CMK (cell line): ENCODE results near the gene PSG2.
"Not testable (repeated sequence)": the region's sequence is repeated elsewhere in the genome, so short reads cannot be mapped to it uniquely, and the experiment has no call there.

Experiments used
- DNase-seq: peaks from one replicate; pipeline ENCODE4 v3.0.0-alpha.2; 2010; ENCODE audit warnings: low read depth

The PSG2 gene

DNA sequence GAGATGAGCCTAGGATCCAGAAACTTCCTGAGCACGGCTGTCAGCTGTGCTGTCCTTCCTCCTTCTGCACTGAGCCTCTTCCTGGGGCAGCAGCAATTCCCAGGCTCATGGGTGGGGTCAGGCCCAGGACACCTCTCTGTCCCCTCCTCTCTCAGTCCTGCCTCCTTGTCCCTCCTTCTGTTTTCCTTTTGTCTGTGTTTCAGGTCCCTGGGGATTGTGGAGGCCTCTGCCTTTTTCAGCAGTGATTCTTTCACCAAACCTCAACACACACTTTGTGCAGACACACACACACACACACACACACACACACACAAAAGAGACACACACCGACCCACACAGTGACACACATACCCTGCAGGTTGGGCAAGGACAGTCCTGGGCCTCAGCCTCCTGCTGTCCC, at the start of gene PSG2:
Gene PSG2, minus strand, starts transcription at position 101 of the 400 bp plus-strand sequence. CDS start 132 bp downstream, outside the sequence.
- not testable (repeated sequence) for DNase-seq

DNA sequence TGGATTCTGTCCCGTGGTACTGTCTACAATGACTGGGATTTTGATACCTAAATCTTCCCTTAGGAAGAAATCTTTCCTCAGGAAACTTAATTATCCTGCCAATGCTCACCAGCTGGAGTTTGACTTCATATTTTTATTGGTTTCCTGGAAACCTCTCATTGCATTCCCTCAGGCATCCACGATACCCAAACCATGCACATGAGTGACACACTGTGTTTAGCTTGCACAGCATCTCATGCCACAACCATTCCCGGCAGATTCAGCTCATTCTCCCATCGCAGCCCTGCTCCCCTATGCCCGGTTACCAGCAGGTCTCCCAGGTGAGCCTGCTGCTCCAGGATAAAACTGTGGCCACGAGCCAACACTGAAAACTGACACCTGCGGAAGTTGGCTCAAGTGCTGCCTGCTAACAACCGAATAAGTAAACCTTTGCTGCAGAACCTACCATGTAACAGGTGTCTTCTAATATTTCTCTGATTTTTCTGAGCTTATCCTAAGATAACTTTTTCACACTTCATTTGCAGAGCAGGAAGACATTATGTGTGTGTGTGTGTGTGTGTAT, 48.9 kb upstream of the PSG2 start:
- DNase-seq, result not testable (repeated sequence)

DNA sequence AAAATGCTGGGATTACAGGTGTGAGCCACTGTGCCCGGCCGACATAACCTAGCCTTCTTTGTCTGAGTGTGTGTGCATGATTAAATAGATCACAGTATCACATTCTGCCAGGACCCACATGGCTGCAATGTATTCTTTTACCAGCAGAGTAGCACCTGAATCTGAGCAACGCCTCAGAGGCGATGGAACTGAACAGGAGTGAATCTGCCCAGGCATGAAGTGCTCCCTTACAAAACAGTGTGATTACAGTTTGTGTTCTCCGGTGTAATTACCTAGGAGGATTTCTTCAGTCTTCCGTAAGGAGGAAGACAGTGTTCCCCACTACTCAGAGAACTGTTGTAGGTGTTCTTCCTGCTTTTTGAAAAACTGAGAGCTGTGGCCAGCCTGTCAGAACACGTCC, 46.7 kb upstream of the PSG2 start:
- not testable (repeated sequence) for DNase-seq

DNA sequence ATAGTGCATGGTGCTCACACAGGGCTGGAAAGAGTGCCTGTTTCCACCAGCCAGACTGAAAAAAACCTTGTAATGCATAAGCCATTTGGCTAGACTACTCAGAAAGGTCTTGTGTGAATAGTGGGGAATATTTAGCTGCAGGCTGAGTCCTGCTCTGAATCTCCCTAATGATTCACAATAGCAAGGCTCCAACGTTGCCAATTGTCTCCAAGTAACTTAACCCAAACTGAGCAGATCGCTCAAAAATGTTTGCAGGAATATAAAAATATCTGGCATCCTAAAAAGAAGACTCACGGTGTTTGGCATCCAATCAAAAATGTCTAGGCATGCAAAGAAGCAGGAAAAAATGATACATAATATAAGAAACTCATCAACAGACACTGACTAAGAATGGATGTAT, 44.8 kb upstream of the PSG2 start:
- DNase-seq, result not testable (repeated sequence)

DNA sequence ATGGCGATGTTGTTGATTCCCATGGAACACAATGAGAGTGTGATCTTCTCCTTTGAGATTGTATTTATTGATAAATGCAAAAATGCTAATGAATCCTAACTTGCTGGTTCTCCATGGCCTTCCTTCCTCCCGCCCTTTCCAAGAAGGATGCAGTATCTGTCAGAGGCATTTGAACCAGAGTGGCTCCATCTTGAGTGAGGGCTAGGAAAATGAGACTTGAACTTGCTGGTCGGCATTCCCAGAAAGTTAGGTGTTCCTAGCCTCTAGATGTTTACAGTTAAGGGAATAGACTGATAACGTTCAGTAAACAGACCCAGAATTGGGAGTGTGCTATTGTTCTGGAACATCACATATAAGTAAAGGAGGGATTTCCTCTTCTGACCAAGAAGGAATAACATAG, 44.2 kb upstream of the PSG2 start:
- no peak for DNase-seq

DNA sequence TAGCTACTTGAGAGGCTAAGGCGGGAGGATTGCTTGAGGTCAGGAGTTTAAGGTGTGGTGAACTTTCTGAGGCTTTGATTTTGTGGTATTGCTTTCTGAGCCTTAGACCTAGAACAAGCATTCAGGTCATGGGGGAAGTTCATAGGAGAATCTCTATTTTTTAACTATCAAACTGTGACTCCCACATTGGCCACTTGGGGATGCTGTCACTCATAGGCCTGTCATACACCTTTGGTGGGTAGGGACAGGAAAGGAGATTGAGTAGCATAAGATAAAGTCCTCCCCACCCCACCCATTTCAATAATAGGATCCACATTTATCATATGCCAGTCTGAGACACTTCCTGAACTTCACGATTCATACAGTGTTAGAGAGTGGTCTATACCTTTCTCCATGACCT, 41.9 kb upstream of the PSG2 start:
- DNase-seq, result no peak

DNA sequence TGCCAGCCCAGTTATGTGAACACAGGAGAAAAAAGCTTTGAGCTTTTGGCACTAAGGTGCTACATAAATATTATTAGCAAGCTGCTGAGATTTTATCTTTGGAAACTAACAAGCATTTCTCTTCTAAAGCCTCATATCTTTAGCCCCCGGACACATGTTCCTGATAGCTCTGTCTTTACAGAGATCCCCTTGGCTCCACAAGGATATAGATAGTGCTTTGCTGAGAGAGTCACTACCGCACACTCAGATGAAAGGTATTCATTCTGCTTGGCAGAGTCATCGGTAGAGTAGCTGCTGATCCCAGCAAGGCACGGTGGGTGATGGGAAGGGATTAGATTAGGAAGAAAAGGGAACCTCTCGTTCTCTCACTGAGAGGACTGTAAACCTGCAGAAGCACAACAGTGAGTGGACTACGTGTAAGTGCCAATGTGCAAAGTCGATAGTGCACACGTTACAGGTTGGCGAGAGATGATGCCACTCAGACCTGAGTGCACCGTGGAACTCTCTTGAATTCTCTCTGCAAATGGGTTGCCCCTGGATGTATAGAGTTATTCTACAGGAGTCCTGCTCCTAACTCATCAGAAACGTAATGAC, 38.0 kb upstream of the PSG2 start:
- not testable (repeated sequence) for DNase-seq

DNA sequence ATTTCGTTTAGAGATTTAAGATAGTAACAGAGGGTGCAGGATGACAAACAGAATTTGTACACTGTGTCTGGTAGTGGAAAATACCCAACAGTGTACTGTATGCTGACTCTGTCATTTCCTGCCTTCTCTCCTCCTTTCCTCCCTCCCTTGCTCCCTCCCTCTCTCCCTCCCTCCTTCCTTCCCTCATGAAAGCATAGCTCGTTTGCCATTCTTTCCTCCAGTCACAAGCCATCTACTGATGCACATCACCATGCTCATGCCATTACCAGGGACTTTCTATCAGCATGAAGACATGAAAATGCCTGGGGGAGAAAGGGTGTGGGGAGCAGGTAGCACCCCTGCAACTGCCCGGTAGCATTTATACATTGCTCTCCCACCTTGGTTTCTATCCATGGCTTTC, 37.0 kb upstream of the PSG2 start:
- DNase-seq, result not testable (repeated sequence)

DNA sequence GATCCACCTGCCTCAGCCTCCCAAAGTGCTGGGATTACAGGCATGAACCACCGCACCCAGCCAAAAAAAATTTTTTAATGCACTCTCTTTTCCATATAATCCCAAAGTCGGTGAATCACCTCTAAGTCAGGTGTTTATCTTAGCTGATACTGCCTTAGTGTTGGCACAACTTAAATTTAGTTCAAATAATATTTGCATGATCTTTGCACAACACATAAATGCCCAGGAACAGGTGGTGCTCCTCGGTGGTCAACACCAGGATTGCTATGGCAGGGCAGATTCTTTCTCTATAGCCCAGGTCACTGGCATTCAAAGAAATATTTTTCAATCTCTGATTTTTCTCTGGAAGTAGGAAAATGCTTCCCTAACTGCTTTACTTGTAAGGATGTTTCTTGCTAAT, 33.9 kb upstream of the PSG2 start:
- DNase-seq, result not testable (repeated sequence)

DNA sequence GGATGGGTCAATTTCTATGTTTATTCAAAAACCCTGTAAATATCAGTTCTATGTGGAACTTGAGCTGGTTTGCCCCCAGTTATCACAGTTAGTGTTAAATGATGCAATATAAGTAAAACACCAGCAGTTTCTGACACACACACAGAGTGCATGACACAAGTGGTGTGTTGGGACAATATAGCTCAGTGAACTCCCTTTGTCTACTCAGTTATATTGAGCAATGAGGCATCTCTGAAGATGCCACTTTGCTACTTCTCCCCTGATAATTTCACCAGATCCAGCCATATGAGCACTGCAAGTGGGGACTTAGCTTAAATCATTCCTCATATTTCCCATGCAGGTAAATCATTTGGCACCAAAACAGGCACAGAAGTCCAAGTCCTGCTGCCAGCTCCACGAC, 33.0 kb upstream of the PSG2 start:
- DNase-seq, result not testable (repeated sequence)

DNA sequence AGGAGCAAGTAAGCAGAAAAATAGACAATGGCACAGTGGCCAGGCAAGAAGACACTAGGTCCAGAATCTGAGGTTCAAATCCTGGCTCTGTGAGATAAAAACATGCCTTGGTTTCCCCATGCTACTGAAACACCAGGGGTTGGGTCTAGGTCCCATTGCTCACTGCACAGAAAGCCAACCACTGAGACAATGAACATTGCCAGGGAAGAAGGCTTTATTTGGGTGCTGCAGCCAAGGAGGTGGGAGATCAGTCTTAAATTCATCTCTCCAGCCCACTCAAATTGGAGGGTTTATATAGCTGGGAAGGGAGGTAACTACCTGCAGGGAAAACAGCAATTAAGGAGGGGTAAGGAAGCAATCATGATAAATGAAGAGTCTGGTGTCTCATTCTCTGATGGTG, 32.6 kb upstream of the PSG2 start:
- not testable (repeated sequence) for DNase-seq

DNA sequence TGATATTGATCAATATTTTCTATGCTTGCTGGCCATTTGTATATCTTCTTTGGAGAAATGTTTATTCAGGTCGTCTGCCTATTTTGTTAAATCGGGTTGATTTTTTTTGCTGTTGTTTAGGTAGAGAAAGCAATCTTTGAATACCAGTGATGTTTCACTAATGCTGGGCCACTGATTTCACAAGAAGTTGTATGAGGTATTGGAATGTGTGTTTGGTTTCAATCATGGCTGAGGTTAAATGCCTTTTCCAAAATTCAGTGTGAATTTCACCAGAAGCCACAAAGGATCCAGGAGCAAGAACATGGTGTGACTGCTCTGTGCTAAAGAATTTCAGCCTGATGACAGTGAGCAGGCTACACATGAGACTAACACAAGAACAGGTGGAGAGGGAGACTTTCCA, 32.1 kb upstream of the PSG2 start:
- DNase-seq, result not testable (repeated sequence)

DNA sequence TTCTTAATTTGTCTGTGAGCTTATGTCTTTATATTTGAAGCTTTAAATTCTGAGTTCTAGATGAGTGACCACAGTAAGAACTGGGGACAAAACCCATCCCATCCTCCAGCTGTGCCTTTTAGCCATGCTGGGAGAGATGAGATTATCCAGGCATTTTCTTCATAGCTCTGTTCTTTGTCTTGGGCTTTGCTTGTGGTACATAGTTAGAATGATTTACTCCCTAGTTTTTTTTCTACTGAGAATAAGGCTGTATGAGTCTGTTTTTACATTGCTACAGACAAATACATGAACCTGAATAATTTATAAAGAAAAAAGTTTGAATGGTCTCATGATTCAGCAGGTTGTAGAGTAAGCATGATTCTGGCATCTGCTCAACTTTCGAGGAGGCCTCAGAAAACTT, 24.9 kb upstream of the PSG2 start:
- DNase-seq, result not testable (repeated sequence)

DNA sequence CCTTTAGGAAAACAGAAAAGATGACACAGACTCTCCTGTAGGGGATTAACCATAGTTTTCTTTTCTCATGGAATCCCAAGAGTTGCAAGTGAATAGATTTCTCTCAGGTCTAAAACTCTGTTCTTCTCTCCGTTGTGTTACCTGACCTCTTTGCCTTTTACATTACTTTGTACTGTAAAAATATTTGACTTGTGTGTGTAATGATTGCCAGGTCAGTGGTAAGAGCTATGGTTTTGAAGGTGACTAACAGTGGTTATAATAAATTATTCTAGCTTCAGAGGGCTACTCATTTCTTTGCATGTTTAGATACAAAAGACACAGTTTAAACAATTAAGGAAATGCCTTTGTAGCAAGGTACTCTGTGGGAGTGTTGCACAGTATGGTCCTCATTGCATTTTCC, 23.0 kb upstream of the PSG2 start:
- no peak for DNase-seq

DNA sequence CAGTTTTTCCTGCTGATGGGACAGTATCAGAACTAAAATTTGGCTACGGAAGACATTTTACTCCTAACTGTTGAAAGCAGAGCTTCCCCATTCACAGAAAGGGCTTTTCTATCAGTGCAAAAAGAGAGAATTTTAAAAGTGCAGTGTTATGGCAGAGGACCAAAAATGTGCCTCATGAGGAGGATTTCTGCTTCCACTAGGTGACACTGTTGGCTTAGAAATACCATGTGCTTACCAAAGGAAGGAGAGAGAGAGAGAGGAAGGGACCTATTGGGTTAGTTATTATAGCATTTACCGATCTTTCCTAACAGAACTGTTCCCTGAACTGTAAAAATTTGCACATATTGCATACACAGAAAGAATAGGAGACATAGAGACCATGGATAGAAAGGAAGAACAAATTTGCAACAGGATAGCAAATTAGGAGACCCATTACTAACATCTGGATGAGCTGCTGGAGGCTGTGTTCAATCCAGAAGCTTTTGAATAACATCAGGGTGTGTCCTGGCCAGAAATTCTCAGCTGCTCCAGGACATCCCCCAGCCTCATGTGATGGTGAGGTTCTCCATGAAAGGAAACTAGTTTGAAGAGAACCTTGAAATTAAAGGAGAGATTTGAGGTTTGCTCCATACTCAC, 21.8 kb upstream of the PSG2 start:
- not testable (repeated sequence) for DNase-seq

DNA sequence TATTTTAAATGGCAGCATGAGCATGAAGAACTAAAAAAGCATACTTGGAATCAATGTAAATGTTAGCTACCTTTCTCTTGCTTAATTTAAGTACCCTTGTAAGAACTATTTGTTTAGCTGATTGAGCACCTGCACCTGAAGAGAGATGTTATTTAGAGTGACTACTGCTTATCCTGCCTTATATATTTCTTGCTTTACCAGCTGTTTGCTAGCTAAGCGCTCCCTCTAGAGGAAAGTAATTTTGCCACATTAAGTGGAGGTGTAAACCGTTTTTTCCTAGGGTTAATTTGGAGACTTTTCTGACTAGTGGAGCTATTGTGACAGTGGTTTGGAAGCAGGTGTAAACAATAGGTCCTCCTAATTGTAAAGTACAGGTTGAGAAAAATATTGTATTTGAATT, 19.4 kb upstream of the PSG2 start:
- no peak for DNase-seq

DNA sequence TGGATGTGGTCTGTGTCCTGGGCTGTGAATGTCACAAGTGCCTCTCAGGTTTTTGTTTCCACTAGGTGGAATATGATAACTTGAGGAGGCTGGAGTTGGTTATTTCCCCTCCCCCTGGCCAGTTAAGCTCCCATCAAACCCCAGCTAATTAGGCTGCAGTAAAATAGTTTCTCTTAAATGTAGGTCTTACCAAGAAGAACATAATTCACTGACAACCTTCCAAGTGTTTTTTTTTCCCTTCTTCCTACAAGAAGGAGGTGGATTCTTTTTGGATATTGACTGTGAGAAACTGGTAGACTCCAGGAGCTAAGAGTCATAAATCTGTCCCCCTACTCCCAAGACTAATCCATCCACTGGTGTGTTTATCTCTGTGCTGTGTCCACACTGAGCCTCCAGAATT, 15.9 kb upstream of the PSG2 start:
- DNase-seq, result not testable (repeated sequence)

DNA sequence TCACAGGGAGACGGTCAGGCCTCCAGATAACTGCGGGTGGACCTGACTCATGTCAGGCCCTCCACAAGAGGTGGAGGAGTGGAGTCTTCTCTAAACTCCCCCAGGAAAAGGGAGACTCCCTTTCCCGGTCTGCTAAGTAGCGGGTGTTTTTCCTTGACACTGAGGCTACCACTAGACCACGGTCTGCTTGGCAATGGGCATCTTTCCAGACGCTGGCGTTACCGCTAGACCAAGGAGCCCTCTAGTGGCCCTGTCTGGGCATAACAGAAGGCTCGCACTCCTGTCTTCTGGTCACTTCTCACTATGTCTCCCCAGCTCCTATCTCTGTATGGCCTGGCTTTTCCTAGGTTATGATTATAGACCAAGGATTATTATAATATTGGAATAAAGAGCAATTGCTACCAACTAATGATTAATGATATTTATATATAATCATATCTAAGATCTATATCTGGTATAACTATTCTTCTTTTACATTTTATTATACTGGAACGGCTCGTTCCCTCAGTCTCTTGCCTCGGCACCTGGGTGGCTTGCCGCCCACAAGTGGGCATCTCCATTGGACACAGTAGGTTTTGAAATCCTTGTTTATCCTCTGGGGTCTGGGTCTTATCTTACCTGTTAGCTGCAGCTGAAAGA, 5.3 kb upstream of the PSG2 start:
- DNase-seq, result not testable (repeated sequence)

DNA sequence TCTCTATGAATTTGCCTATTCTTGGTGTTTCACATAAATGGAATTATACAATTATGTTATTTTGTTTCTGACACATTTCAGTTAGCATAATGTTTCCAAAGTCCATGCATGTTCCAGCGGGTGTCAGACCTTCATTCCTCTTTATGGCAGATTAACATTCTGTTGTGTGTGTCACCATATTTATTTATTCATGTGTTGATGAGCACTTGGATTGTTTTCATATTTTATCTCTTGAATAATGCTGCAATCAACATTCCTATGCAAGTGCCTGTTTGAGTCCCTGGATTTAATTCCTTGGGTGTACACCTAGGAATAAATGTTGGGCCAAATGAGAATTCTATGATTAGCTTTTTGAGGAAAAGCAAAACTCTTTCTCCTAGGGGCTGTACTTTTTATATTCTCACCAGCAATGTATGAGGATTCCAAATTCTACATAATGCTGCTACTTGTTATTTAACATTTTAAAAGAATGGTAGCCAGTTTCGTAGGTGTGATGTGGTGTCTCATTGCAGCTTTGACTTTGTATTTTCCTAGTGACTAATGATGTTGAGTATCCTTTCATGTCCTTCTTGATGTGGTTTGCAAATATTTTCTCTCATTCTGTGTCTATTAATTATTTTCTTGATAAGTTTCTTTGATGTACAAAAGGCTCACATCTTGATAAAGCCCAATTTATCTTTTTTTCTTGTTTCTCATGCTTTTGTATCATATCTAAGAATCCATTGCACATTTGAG, 3.5 kb upstream of the PSG2 start:
- not testable (repeated sequence) for DNase-seq

DNA sequence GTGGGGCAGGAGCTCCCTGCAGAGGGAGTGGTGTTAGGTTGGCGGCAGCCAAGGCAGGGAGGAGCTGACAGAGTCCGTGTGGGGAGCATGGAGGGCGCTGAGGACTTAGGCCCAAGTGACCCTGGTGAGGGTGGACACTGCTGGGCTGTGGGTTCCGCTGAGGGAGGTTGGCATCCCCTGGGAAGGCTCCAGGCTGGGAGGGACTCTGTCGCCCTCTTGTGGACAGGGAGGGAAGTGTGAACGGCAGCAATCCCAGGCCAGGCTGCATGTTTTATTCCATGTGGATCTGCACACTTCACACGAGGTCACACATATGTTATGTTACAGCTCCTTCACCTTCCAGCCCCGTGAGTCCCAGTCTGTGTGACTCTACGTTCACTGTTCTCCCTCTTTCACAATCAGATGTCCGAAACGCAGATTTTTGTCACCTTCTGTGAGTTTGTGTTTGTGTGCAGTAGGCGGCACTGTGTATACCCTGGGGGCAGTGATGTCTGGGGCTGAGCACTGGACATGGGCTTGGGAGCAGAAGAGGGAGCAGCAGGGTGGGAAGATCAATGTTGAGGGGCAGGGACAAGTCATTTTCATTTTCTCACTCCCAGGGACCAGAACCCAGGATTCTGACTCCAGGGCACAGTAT, 1.8 kb upstream of the PSG2 start:
- not testable (repeated sequence) for DNase-seq

DNA sequence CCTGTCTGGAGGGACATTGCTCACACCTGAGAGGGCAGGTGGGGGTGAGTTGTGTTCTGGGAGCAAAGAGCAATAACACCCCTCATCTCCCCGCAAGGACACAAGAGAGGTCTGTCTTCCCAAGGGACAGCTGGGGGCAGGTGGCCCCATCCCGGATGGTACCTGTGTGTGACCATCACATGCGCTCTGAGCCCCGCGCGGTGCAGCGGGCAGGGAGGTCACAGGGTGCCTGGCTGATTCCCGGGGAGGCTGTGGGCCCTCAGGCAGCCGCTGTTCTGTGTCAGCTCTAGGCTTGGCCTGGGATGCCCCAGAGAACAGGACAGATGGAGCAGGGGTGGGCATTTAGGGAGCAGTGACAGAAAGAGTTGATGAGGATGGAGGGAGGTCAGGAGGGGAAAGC, 1.2 kb upstream of the PSG2 start:
- DNase-seq, result not testable (repeated sequence)

DNA sequence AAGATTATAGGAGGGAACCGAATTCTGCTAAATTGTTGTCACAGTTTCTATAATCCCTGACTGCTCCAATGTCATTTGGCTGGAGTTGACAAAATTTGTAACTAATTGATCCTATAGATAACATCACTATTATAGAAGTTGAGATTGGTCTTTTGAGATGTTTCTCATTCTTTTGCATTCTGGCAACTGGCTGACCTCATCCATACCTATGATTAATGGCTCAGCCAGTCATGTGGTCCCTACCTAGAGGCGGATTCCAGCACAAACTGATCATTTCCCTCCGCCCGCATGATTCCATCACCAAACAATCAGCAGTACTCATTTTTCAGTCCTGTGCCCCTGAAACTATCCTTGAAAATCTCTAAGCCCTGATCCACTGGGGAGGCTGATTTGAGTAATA, 4.2 kb downstream of the PSG2 start:
- DNase-seq, result no peak
